Brain microvascular endothelial cell (primary cell): ENCODE results near the gene BRD8.
A peak's percentile ranks its signal among the peaks of the same experiment; 100 is the strongest.

Experiments
- DNase-seq: peaks from one replicate; pipeline ENCODE4 v3.0.0-alpha.2; 2020
- H3K27ac ChIP-seq: fragments of 250-450 bp; sonication (Bioruptor Pico); 2 replicates; pipeline ENCODE4 v1.5.1; 2020; ENCODE audit warnings: mild to moderate bottlenecking, moderate library complexity
- H3K27me3 ChIP-seq: fragments of 250-450 bp; sonication (Bioruptor Pico); replicated peaks from 2 replicates; pipeline ENCODE4 v1.5.1; 2020; ENCODE audit warnings: mild to moderate bottlenecking
- H3K36me3 ChIP-seq: fragments of 250-450 bp; sonication (Bioruptor Pico); replicated peaks from 2 replicates; pipeline ENCODE4 v1.5.1; 2020; ENCODE audit warnings: mild to moderate bottlenecking
- H3K4me3 ChIP-seq: 2 replicates; pipeline ENCODE4 v1.5.1; 2011; ENCODE audit warnings: low read depth, mild to moderate bottlenecking, control low read depth, low read length, moderate library complexity
- in situ Hi-C: cut with HindIII; loops from 2 replicates; pipeline ENCODE4 v1.10.0; 2017; ENCODE audit warnings: low sequenced_read_pairs, low pct_ligation_motif_present
- TF ChIP-seq, protein P1 (sequence below): IDR thresholded peaks from 2 replicates; pipeline ENCODE4 v1.5.1; 2011; ENCODE audit warnings: low read depth, mild to moderate bottlenecking, moderate library complexity, low read length, control low read depth, inconsistent platforms; ENCODE audit errors: missing control alignments

BRD8 gene

DNA sequence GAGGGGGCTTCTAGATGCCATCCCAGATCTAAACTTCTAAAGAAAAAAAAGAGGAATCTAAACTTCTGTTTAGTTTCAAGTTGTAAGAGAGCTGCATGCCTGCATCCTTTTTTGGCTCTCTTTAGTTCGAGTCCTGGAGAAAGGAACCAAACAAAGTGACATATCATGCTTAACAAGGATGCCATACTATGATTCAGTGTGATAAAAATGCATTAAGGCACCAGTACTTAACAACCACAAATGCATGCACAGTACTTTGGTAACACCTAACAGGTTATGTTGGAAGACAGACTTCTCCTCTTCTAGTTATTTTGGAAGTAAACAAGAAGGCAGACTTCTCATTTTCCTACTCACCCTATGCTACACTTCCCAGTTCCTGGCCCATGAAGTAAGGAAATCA lies 66.5 kb downstream of the BRD8 start:
- TF ChIP-seq, protein P1, sequence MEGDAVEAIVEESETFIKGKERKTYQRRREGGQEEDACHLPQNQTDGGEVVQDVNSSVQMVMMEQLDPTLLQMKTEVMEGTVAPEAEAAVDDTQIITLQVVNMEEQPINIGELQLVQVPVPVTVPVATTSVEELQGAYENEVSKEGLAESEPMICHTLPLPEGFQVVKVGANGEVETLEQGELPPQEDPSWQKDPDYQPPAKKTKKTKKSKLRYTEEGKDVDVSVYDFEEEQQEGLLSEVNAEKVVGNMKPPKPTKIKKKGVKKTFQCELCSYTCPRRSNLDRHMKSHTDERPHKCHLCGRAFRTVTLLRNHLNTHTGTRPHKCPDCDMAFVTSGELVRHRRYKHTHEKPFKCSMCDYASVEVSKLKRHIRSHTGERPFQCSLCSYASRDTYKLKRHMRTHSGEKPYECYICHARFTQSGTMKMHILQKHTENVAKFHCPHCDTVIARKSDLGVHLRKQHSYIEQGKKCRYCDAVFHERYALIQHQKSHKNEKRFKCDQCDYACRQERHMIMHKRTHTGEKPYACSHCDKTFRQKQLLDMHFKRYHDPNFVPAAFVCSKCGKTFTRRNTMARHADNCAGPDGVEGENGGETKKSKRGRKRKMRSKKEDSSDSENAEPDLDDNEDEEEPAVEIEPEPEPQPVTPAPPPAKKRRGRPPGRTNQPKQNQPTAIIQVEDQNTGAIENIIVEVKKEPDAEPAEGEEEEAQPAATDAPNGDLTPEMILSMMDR: no peak
- Histone ChIP-seq H3K27me3 (no peaks in the 10 kb centered on the region), H3K4me3 (no peak overlapping the region), H3K36me3 (no peaks in the 10 kb centered on the region), H3K27ac (no peak overlapping the region)
- in situ Hi-C loops: no loop called here
- no peak for DNase-seq

DNA sequence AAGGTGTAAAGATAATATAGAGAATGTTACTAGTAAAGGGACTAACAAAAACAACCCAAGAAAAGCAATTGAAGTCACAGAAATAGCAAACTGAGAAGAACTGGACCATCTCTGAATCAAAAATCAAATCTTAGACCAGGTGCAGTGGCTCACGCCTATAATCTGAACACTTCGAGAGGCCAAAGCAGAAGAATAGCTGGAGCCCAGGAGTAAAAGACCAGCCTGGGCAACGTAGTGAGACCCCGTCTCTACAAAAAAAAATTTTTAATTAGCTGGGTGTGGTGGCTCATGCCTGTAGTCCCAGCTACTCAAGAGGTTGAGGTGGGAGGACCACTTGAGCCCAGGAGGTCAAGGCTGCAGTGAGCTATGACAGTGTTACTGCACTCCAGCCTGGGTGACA lies 67.2 kb downstream of the BRD8 start:
- Histone ChIP-seq H3K27ac (no peak overlapping the region), H3K36me3 (no peaks in the 10 kb centered on the region), H3K27me3 (no peaks in the 10 kb centered on the region), H3K4me3 (no peak overlapping the region)
- in situ Hi-C loops: no loop called here
- DNase-seq: no peak
- TF ChIP-seq, protein P1: no peak

DNA sequence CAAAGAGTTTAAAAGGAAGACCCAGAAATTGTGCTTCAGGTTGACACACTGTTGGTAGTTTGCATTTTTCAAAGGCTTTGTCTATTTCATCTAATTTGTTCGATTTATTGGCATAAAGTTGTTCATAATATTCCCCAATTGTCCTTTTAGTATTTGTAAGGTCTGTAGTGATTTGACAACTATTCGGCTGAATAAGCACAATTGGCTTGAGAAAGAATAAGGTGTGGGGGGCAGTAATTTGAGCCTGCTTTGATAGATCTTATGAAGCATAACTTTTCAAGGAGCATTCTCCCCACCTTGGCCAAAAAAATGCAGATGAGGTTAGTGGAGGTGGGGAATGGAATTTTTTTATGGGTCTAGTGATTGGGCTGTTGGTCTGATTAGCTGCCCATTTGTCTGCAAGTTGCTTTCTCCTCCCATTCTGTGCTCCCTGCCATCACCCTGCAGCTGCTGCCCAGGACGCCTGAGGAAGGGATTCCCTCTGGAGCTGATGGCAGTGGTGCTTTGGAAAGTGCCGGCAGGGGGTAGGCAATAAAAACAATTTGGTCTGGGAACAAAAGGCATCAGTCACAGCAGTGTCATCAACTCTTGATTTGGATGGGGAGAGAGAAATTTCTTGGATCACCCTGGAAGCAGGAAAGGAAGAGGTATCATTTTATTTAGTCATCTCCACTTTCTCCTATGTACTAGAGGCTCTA lies 68.0 kb downstream of the BRD8 start:
- Histone ChIP-seq H3K27ac (no peak overlapping the region), H3K36me3 (no peaks in the 10 kb centered on the region), H3K4me3 (no peak overlapping the region), H3K27me3 (no peaks in the 10 kb centered on the region)
- TF ChIP-seq, protein P1: no peak
- in situ Hi-C loops: no loop called here
- DNase-seq: no peak

DNA sequence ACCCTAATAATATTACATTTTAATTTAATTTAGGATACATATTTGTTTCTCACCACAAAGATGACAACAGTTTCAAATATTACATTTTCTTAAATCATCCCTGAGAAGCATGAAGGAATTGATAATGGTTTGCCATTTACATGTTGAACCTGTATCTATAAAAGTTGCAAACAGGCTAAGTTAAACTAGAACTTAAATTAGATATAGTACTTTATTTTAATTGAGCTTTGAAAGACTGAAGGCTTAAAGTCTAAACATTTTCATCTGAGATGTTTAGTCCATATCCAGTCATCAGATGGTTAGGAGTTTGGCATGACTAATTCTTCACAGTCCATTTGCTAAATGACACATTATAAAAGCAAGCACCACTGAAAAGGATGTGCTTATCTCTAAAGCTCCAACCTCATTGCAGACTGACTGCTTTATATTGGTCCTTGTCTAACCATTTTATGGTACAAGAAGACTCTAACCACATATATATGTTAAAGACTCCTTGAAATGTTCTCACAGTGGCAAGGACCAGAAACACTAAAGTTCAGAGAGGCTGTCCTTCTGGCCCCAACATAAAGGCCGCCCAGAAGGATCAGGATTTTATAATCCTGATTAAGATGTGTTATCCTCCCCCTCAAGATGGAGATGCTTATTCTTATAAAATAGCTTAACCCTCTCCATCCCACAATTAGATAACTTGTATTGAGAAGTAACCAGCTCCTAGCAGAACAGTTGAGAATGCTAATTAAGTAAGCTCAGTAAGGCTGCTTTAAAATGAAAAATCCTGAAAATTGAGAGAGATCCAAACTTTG lies 68.8 kb downstream of the BRD8 start:
- in situ Hi-C loops: no loop called here
- H3K27ac ChIP-seq: no peak overlapping the region
- no peaks in the 10 kb centered on the region for H3K36me3 ChIP-seq
- H3K4me3 ChIP-seq: no peak overlapping the region
- TF ChIP-seq, protein P1: no peak
- no peaks in the 10 kb centered on the region for H3K27me3 ChIP-seq
- peak; percentile 14 for DNase-seq

DNA sequence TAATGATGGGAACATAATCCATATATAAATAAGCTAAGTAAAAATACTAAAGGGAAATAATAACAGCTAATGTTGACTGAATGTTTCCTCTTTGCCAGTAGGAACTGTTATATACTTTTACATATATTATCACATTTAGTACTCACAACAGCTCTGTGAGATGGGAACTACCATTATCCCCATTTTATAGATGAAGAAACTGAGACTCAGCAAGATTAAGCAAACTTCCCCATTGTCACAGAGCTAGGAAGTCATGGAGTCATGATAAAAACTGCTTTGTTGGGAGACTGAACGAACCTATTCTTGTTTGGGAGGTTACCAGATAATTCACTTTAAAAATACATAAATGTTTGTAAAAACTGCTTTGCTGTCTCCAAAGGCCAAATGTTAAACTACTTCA lies 71.2 kb downstream of the BRD8 start:
- no peaks in the 10 kb centered on the region for H3K36me3 ChIP-seq
- TF ChIP-seq, protein P1: no peak

More for the DNA sequence above, 71.2 kb downstream of the BRD8 start:
- H3K27ac ChIP-seq: no peak overlapping the region
- in situ Hi-C loops: no loop called here
- DNase-seq: no peak
- no peaks in the 10 kb centered on the region for H3K27me3 ChIP-seq
- H3K4me3 ChIP-seq: no peak overlapping the region
